ENCODE data around the gene JARID2. TPM values are rescaled to one million over a fixed set of nuclear protein-coding genes. Genes with fewer than 3 reads are reported as not detected.

Gene JARID2
- total RNA-seq, 6 experiments from 2014 or later = 2.5 to 3.9 (median 3.0) TPM

GRCh38 chr6:15352220-15352619 lies 106.4 kb downstream of the JARID2 start:
- WGBS (ENCODE audit: insufficient coverage, low coverage, low lambda C conversion rate, missing lambda C conversion rate) = 59% methylated on average over 4 of the region's 4 CpGs
- Histone ChIP-seq H3K4me3 (no peak overlapping the region), H3K27me3 (no peaks in the 10 kb centered on the region), H3K4me1 (no peaks in the 10 kb centered on the region), H3K27ac (no peak overlapping the region), H3K36me3 (no peaks in the 10 kb centered on the region), H3K9me3 (no peaks in the 10 kb centered on the region)
- TF ChIP-seq POLR2A (IDR thresholded peaks at IDR 0.05) (no peak), CTCF (IDR thresholded peaks at IDR 0.05) (no peak)
- no peak for DNase-seq
- ATAC-seq = no peak
- intact Hi-C loops (cut with DNase I) = no loop called here

GRCh38 chr6:15352845-15353244 lies 107.0 kb downstream of the JARID2 start:
- no peak for ATAC-seq
- 38% methylated on average over 2 of the region's 2 CpGs for WGBS (ENCODE audit: insufficient coverage, low coverage, low lambda C conversion rate, missing lambda C conversion rate)
- Histone ChIP-seq H3K9me3 (no peaks in the 10 kb centered on the region), H3K27me3 (no peaks in the 10 kb centered on the region), H3K4me3 (no peak overlapping the region), H3K4me1 (no peaks in the 10 kb centered on the region), H3K27ac (no peak overlapping the region), H3K36me3 (no peaks in the 10 kb centered on the region)
- no peak for TF ChIP-seq CTCF (IDR thresholded peaks at IDR 0.05)
- no peak for TF ChIP-seq POLR2A (IDR thresholded peaks at IDR 0.05)
- no peak for DNase-seq
- intact Hi-C loops (cut with DNase I) = no loop called here

GRCh38 chr6:15355683-15356099 lies 109.8 kb downstream of the JARID2 start:
- no peak for TF ChIP-seq POLR2A (IDR thresholded peaks at IDR 0.05)
- no peak for TF ChIP-seq CTCF (IDR thresholded peaks at IDR 0.05)
- Histone ChIP-seq H3K4me1 (no peaks in the 10 kb centered on the region), H3K4me3 (no peak overlapping the region), H3K36me3 (no peaks in the 10 kb centered on the region), H3K9me3 (no peaks in the 10 kb centered on the region), H3K27ac (no peak overlapping the region), H3K27me3 (no peaks in the 10 kb centered on the region)
- intact Hi-C loops (cut with DNase I) = no loop called here
- ATAC-seq (no peak), DNase-seq (no peak)
- WGBS (ENCODE audit: insufficient coverage, low coverage, low lambda C conversion rate, missing lambda C conversion rate) = 90% methylated on average over 10 of the region's 10 CpGs

- H3K27me3 ChIP-seq = no peaks in the 10 kb centered on the region
- WGBS (ENCODE audit: insufficient coverage, low coverage, low lambda C conversion rate, missing lambda C conversion rate) = 67% methylated on average over 6 of the region's 6 CpGs
- TF ChIP-seq CTCF (IDR thresholded peaks at IDR 0.05) (no peak), POLR2A (IDR thresholded peaks at IDR 0.05) (no peak)
- no peaks in the 10 kb centered on the region for H3K4me1 ChIP-seq
- H3K9me3 ChIP-seq = no peaks in the 10 kb centered on the region
- intact Hi-C loops (cut with DNase I) = no loop called here
- H3K36me3 ChIP-seq = no peaks in the 10 kb centered on the region
- H3K27ac ChIP-seq = no peak overlapping the region
- ATAC-seq (no peak), DNase-seq (no peak)
- no peak overlapping the region for H3K4me3 ChIP-seq
Measured at GRCh38 chr6:15356179-15356578, 110.3 kb downstream of the JARID2 start.

GRCh38 chr6:15356937-15357336 lies 111.1 kb downstream of the JARID2 start:
- TF ChIP-seq CTCF (IDR thresholded peaks at IDR 0.05) (no peak), POLR2A (IDR thresholded peaks at IDR 0.05) (no peak)
- DNase-seq = no peak

More at GRCh38 chr6:15356937-15357336, 111.1 kb downstream of the JARID2 start:
- no peaks in the 10 kb centered on the region for H3K36me3 ChIP-seq
- no peaks in the 10 kb centered on the region for H3K27me3 ChIP-seq
- WGBS (ENCODE audit: insufficient coverage, low coverage, low lambda C conversion rate, missing lambda C conversion rate) = 87% methylated on average over 4 of the region's 5 CpGs
- H3K27ac ChIP-seq = no peak overlapping the region
- H3K4me1 ChIP-seq = no peaks in the 10 kb centered on the region
- intact Hi-C loops (cut with DNase I) = no loop called here
- no peak overlapping the region for H3K4me3 ChIP-seq
- no peaks in the 10 kb centered on the region for H3K9me3 ChIP-seq
- no peak for ATAC-seq
